GM10266 (cell line): ENCODE data around the gene LRRC36.
A peak's percentile ranks its signal among the peaks of the same experiment; 100 is the strongest.

Experiments
- DNase-seq: peaks from one replicate; pipeline ENCODE4 v3.0.0; 2012; ENCODE audit errors: extremely low spot score
- CTCF ChIP-seq: IDR thresholded peaks from 2 replicates; pipeline ENCODE4 v1.5.1; 2012; ENCODE audit warnings: mild to moderate bottlenecking, low read depth; ENCODE audit not compliant: control insufficient read depth, insufficient read depth; ENCODE audit errors: missing control alignments

Gene LRRC36

GRCh38 chr16:67396159-67397035, 69.8 kb downstream of the LRRC36 start:
- no peak for TF ChIP-seq CTCF
- DNase-seq = no peak

- DNase-seq = no peak
- no peak for TF ChIP-seq CTCF
These were observed 70.6 kb downstream of the LRRC36 start for GRCh38 chr16:67397036-67397801.

GRCh38 chr16:67397812-67398545, 71.4 kb downstream of the LRRC36 start:
- no peak for TF ChIP-seq CTCF
- DNase-seq = no peak

GRCh38 chr16:67398546-67399217, 72.1 kb downstream of the LRRC36 start:
- no peak for DNase-seq
- TF ChIP-seq CTCF = no peak

GRCh38 chr16:67399218-67399733, 72.7 kb downstream of the LRRC36 start:
- peak; percentile 82 for TF ChIP-seq CTCF
- DNase-seq = peak; percentile 85

GRCh38 chr16:67399749-67400704, 73.4 kb downstream of the LRRC36 start:
- TF ChIP-seq CTCF = no peak
- no peak for DNase-seq
